HEK293 (cell line): ENCODE data around the gene SMIM22.

Source experiments
- CTCF ChIA-PET: fragments of 350-600 bp; formaldehyde crosslinking; extraction: SDS; loops from one replicate; lab custom pipeline; 2021; ENCODE audit warnings: antibody characterized with exemption; lab: Yijun Ruan, JAX
- POLR2A ChIA-PET: fragments of 300-600 bp; formaldehyde crosslinking; extraction: SDS; loops from one replicate; lab custom pipeline; 2020; ENCODE audit warnings: antibody characterized with exemption, inconsistent platforms; lab: Yijun Ruan, JAX
- H3K27ac ChIP-seq: fragments of 200-500 bp; sonication (Bioruptor generic); 2 replicates; pipeline ENCODE4 v1.5.1; 2014; ENCODE audit warnings: low read depth, low read length, control low read depth, inconsistent platforms; ENCODE audit errors: extremely low read depth
- H3K36me3 ChIP-seq, 2 experiments: fragments of 200-500 bp in 1 of 2; sonication (Bioruptor generic) in 1 of 2; 1 replicate in 1 of 2; 2 replicates in 1 of 2; pipeline ENCODE4 v1.5.1; 2014 to 2017; ENCODE audit warnings: inconsistent platforms in 2 of 2, low read length in 2 of 2; ENCODE audit not compliant: control insufficient read depth in 2 of 2, insufficient read depth in 1 of 2
- H3K4me1 ChIP-seq: fragments of 200-500 bp; sonication (Bioruptor generic); 2 replicates; pipeline ENCODE4 v1.5.1; 2014; ENCODE audit warnings: mild to moderate bottlenecking, low read length, inconsistent platforms; ENCODE audit not compliant: control insufficient read depth, insufficient read depth
- H3K4me3 ChIP-seq: 2 replicates; pipeline ENCODE4 v1.5.1; 2011; ENCODE audit warnings: low read depth, mild to moderate bottlenecking, control low read depth, low read length, moderate library complexity
- H3K9me3 ChIP-seq: fragments of 200-500 bp; sonication (Bioruptor generic); 2 replicates; pipeline ENCODE4 v1.5.1; 2014; ENCODE audit warnings: low read depth, low read length, inconsistent platforms; ENCODE audit not compliant: control insufficient read depth, insufficient read depth
- CTCF ChIP-seq: fragments of 450-650 bp; formaldehyde crosslinking; IDR thresholded peaks from 2 replicates; pipeline ENCODE4 v1.5.1; 2016; ENCODE audit warnings: missing biosample characterization, missing genetic modification characterization
- HOXD13 ChIP-seq: sonication (generic); formaldehyde crosslinking; IDR thresholded peaks from 2 replicates; pipeline ENCODE4 v1.8.0; 2022; ENCODE audit warnings: missing genetic modification reagents, borderline replicate concordance
- IKZF3 ChIP-seq: fragments of 450-650 bp; IDR thresholded peaks from 2 replicates; pipeline ENCODE4 v1.5.0; 2018; ENCODE audit warnings: missing biosample characterization, mild to moderate bottlenecking, missing genetic modification characterization, moderate library complexity
- SCRT1 ChIP-seq: fragments of 450-650 bp; formaldehyde crosslinking; IDR thresholded peaks from 2 replicates; pipeline ENCODE4 v1.5.1; 2016; ENCODE audit warnings: missing biosample characterization, missing genetic modification characterization, borderline replicate concordance
- SP3 ChIP-seq: fragments of 450-650 bp; formaldehyde crosslinking; IDR thresholded peaks from 2 replicates; pipeline ENCODE4 v1.5.1; 2016; ENCODE audit warnings: missing biosample characterization, missing genetic modification characterization
- TSHZ1 ChIP-seq: fragments of 450-650 bp; formaldehyde crosslinking; IDR thresholded peaks from 2 replicates; pipeline ENCODE4 v1.5.1; 2016; ENCODE audit warnings: missing biosample characterization, missing genetic modification characterization, borderline replicate concordance
- ZBTB8A ChIP-seq: fragments of 450-650 bp; formaldehyde crosslinking; IDR thresholded peaks from 2 replicates; pipeline ENCODE4 v1.5.1; 2016; ENCODE audit warnings: missing biosample characterization, missing genetic modification characterization
- ZNF394 ChIP-seq: fragments of 450-650 bp; formaldehyde crosslinking; IDR thresholded peaks from 2 replicates; pipeline ENCODE4 v1.5.1; 2016; ENCODE audit warnings: missing biosample characterization, missing genetic modification characterization, mild to moderate bottlenecking, moderate library complexity, borderline replicate concordance
- ZNF423 ChIP-seq: fragments of 450-650 bp; formaldehyde crosslinking; IDR thresholded peaks from 2 replicates; pipeline ENCODE4 v1.5.1; 2016; ENCODE audit warnings: missing biosample characterization, missing genetic modification characterization
- ZNF426 ChIP-seq: fragments of 450-650 bp; formaldehyde crosslinking; IDR thresholded peaks from 2 replicates; pipeline ENCODE4 v1.5.1; 2017; ENCODE audit warnings: missing biosample characterization, missing genetic modification characterization, mild to moderate bottlenecking, inconsistent platforms, moderate library complexity
- ZNF549 ChIP-seq: fragments of 450-650 bp; IDR thresholded peaks from 2 replicates; pipeline ENCODE4 v1.5.1; 2018; ENCODE audit warnings: missing biosample characterization, missing genetic modification characterization, mild to moderate bottlenecking, inconsistent platforms, moderate library complexity
- ZNF670 ChIP-seq: fragments of 450-650 bp; formaldehyde crosslinking; IDR thresholded peaks from 2 replicates; pipeline ENCODE4 v1.5.1; 2016; ENCODE audit warnings: missing biosample characterization, missing genetic modification characterization, low read depth
- ZNF677 ChIP-seq: fragments of 450-650 bp; IDR thresholded peaks from 2 replicates; pipeline ENCODE4 v1.5.0; 2018; ENCODE audit warnings: missing biosample characterization, mild to moderate bottlenecking, missing genetic modification characterization, moderate library complexity
- ZNF791 ChIP-seq: fragments of 450-650 bp; formaldehyde crosslinking; IDR thresholded peaks from 2 replicates; pipeline ENCODE4 v1.5.1; 2016; ENCODE audit warnings: missing biosample characterization, missing genetic modification characterization
- ZNF792 ChIP-seq: fragments of 450-650 bp; formaldehyde crosslinking; IDR thresholded peaks from 2 replicates; pipeline ENCODE4 v1.5.1; 2016; ENCODE audit warnings: missing biosample characterization, missing genetic modification characterization
- TF ChIP-seq, protein P1 (sequence below): fragments of 450-650 bp; formaldehyde crosslinking; IDR thresholded peaks from 2 replicates; pipeline ENCODE4 v1.5.1; 2016; ENCODE audit warnings: missing biosample characterization, missing genetic modification characterization
- TF ChIP-seq, protein P2 (sequence below): fragments of 450-650 bp; formaldehyde crosslinking; IDR thresholded peaks from 2 replicates; pipeline ENCODE4 v1.5.1; 2016; ENCODE audit warnings: missing biosample characterization, missing genetic modification characterization

SMIM22 gene

DNA sequence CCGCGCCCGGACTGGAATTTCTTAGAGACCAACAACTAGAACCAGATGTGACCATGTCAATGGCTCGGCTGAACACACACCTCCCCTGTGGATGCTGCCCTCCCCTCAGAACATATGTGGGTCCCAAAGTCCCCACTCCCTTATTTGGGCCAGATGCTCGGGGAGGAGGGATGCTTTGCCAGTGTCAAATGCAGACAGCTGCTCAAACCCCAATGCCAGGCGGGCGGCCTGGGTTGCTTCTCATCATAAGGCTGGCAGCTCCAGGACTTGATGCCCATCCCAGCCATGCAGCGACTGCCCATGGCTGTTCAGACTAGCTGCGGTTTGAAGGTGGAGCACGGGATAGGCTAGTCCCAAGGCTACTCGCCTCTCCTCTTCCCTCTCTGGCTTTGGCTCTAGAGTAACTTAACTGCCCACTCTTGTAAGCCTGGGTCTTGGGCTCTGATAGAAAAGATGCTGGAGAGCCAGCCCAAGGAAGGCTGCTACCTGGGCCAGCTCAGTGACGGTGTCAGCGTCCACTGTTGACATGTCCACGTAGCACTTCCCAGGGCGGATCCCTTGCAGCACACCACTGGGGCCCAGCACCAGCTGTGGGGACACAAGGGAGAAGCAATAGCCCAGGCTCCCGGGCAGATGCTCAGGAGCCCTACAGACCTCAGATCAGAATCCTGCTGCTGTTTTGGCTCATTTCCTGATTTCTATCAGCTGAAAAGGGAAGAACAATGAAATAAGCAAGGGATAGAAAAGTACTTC is 18.3 kb downstream of the SMIM22 start (continued):
- TF ChIP-seq, protein P1, sequence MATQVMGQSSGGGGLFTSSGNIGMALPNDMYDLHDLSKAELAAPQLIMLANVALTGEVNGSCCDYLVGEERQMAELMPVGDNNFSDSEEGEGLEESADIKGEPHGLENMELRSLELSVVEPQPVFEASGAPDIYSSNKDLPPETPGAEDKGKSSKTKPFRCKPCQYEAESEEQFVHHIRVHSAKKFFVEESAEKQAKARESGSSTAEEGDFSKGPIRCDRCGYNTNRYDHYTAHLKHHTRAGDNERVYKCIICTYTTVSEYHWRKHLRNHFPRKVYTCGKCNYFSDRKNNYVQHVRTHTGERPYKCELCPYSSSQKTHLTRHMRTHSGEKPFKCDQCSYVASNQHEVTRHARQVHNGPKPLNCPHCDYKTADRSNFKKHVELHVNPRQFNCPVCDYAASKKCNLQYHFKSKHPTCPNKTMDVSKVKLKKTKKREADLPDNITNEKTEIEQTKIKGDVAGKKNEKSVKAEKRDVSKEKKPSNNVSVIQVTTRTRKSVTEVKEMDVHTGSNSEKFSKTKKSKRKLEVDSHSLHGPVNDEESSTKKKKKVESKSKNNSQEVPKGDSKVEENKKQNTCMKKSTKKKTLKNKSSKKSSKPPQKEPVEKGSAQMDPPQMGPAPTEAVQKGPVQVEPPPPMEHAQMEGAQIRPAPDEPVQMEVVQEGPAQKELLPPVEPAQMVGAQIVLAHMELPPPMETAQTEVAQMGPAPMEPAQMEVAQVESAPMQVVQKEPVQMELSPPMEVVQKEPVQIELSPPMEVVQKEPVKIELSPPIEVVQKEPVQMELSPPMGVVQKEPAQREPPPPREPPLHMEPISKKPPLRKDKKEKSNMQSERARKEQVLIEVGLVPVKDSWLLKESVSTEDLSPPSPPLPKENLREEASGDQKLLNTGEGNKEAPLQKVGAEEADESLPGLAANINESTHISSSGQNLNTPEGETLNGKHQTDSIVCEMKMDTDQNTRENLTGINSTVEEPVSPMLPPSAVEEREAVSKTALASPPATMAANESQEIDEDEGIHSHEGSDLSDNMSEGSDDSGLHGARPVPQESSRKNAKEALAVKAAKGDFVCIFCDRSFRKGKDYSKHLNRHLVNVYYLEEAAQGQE (tag by site-specific recombination), result no peak
- TF ChIP-seq ZNF394 (tag by site-specific recombination), result no peak

DNA sequence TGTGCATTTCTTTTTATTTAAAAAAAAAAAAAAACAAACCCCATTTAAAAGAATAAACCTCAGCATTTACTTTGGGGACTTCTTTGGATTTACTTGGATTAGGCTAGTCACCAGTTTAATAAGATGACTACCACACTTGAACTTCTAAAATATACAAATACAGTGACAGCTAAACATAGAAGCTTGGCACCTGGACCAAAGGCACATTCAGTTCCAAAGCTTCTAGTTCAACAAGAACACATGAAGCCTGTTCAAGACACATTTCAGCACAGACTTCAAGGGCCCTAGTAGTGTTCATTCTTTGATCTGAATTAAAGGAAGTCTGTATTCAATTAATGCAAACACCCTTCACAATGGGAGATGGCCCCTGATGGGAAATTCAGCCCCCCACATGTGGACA is 18.9 kb downstream of the SMIM22 start:
- POLR2A ChIA-PET, result no interaction called here
- TF ChIP-seq CTCF (no peak), ZNF670 (tag by site-specific recombination) (no peak), SCRT1 (no peak), ZNF677 (no peak), IKZF3 (no peak), ZBTB8A (tag by site-specific recombination) (no peak), ZNF426 (no peak), HOXD13 (CRISPR knock-in tag) (no peak), ZNF791 (tag by site-specific recombination) (no peak), ZNF549 (tag by site-specific recombination) (no peak), ZNF423 (tag by site-specific recombination) (no peak), ZNF792 (tag by site-specific recombination) (no peak), SP3 (tag by site-specific recombination) (no peak), TSHZ1 (tag by site-specific recombination) (no peak)
- TF ChIP-seq, protein P2, sequence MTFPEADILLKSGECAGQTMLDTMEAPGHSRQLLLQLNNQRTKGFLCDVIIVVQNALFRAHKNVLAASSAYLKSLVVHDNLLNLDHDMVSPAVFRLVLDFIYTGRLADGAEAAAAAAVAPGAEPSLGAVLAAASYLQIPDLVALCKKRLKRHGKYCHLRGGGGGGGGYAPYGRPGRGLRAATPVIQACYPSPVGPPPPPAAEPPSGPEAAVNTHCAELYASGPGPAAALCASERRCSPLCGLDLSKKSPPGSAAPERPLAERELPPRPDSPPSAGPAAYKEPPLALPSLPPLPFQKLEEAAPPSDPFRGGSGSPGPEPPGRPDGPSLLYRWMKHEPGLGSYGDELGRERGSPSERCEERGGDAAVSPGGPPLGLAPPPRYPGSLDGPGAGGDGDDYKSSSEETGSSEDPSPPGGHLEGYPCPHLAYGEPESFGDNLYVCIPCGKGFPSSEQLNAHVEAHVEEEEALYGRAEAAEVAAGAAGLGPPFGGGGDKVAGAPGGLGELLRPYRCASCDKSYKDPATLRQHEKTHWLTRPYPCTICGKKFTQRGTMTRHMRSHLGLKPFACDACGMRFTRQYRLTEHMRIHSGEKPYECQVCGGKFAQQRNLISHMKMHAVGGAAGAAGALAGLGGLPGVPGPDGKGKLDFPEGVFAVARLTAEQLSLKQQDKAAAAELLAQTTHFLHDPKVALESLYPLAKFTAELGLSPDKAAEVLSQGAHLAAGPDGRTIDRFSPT, result no peak
- Histone ChIP-seq H3K27ac (no peak overlapping the region), H3K36me3 (peaks cover 27 to 71% of the 10 kb centered on the region in 2 experiments; a peak in 2 of 3 replicates), H3K4me3 (no peak overlapping the region), H3K4me1 (no peaks in the 10 kb centered on the region), H3K9me3 (no peaks in the 10 kb centered on the region)
- CTCF ChIA-PET, result interaction anchor here (0.6 kb wide), 1 partner anchor 954 kb away, joined by 4 read pairs; no protein-coding TSS in a partner anchor
